Dendritic cell treated with granulocyte-macrophage colony-stimulating factor and Interleukin-4, amounts not matched to agents 40 ng/mL and 50 ng/mL, for 4 days (primary cell): ENCODE results near the gene INTS3.

Experiments
- H3K27ac Mint-ChIP-seq: one replicate; pipeline ENCODE4 v1.8.0; 2022; ENCODE audit warnings: mild to moderate bottlenecking, mixed read lengths
- H3K27me3 Mint-ChIP-seq: one replicate; pipeline ENCODE4 v1.8.0; 2022; ENCODE audit warnings: mild to moderate bottlenecking, mixed read lengths
- H3K36me3 Mint-ChIP-seq: one replicate; pipeline ENCODE4 v1.8.0; 2022; ENCODE audit warnings: low read depth, mixed read lengths
- H3K4me1 Mint-ChIP-seq: one replicate; pipeline ENCODE4 v1.8.0; 2022; ENCODE audit warnings: low read depth, mixed read lengths
- H3K4me3 Mint-ChIP-seq: one replicate; pipeline ENCODE4 v1.8.0; 2022; ENCODE audit warnings: mild to moderate bottlenecking, moderate library complexity, mixed read lengths
- H3K9me3 Mint-ChIP-seq: one replicate; pipeline ENCODE4 v1.8.0; 2022; ENCODE audit warnings: mixed read lengths
- intact Hi-C: fragments of 100-400 bp; cut with micrococcal nuclease; formaldehyde crosslinking; loops from one replicate; pipeline ENCODE4 v1.15.0; 2022

Gene INTS3

GRCh38 chr1:153816283-153816889 is 88.5 kb downstream of the INTS3 start:
- Mint-ChIP-seq H3K4me3 (no peak overlapping the region), H3K4me1 (no peaks in the 10 kb centered on the region), H3K36me3 (peaks cover 92% of the 10 kb centered on the region), H3K9me3 (no peaks in the 10 kb centered on the region), H3K27ac (no peak overlapping the region), H3K27me3 (no peaks in the 10 kb centered on the region)
- intact Hi-C loops = no loop called here

DNA sequence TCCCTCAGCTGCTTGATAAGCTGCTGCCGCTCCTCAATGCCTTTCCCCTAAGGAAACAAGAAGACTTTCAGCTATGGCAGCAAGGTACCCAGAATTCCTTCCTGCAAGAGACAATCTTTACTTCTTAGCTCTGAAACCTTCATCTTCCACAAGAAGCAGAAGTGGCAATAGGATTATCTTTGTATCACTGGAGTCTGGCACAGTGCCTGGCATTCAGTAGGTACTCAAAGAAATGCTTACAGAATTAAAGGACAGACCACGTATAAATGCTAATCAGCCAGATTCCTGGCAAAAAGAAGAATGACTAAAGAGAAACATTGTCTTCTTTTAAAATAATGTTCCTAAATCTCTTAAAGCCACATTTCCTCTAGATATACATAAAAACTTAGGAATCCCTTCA is 91.0 kb downstream of the INTS3 start:
- H3K9me3 Mint-ChIP-seq = no peaks in the 10 kb centered on the region
- peaks cover 75% of the 10 kb centered on the region for H3K36me3 Mint-ChIP-seq
- intact Hi-C loops = no loop called here
- no peaks in the 10 kb centered on the region for H3K4me1 Mint-ChIP-seq
- H3K4me3 Mint-ChIP-seq = no peak overlapping the region
- H3K27me3 Mint-ChIP-seq = no peaks in the 10 kb centered on the region
- no peak overlapping the region for H3K27ac Mint-ChIP-seq
